OCI-LY7 (cell line): ENCODE results near the gene SELENOP. TPM values are rescaled to one million over a fixed set of nuclear protein-coding genes. Genes with fewer than 3 reads are reported as not detected.

Source experiments
- BruUV-seq: library from RNA; stranded (reverse); fragments of 400-500 nt; replicated peaks from 2 replicates; lab custom pipeline; 2021; lab: Mats Ljungman, UMichigan
- CTCF ChIA-PET: fragments of 300-600 bp; sonication (Branson Sonifier 250); formaldehyde crosslinking; loops from one replicate; lab custom pipeline; 2022; ENCODE audit warnings: antibody characterized with exemption; ENCODE audit not compliant: unreplicated experiment; lab: Charles Lee
- POLR2A ChIA-PET: fragments of 300-600 bp; sonication (Branson Sonifier 250); formaldehyde crosslinking; loops from one replicate; lab custom pipeline; 2022; ENCODE audit warnings: antibody characterized with exemption; lab: Charles Lee
- DNase-seq: peaks from one replicate; pipeline ENCODE4 v3.0.0-alpha.2; 2015; ENCODE audit warnings: low spot score
- H2AFZ ChIP-seq: fragments of 200-600 bp; sonication (generic), shearing (Covaris generic); 2 replicates; pipeline ENCODE4 v1.6.1; 2014; ENCODE audit warnings: mild to moderate bottlenecking, antibody characterized with exemption, low read length, moderate library complexity
- H3K27ac ChIP-seq: fragments of 200-600 bp; sonication (generic); 2 replicates; pipeline ENCODE4 v1.5.1; 2014; ENCODE audit warnings: mixed run types, low read depth, mild to moderate bottlenecking, moderate library complexity, low read length, inconsistent platforms; ENCODE audit not compliant: poor library complexity, severe bottlenecking
- H3K36me3 ChIP-seq: fragments of 200-600 bp; sonication (generic); 2 replicates; pipeline ENCODE4 v1.6.1; 2014; ENCODE audit warnings: mild to moderate bottlenecking, antibody characterized with exemption, low read length, moderate library complexity, mixed read lengths; ENCODE audit not compliant: insufficient read depth
- H3K4me1 ChIP-seq: fragments of 200-600 bp; sonication (generic); 2 replicates; pipeline ENCODE4 v1.5.1; 2014; ENCODE audit warnings: mild to moderate bottlenecking, low read length; ENCODE audit not compliant: insufficient read depth, poor library complexity, severe bottlenecking
- H3K4me2 ChIP-seq: fragments of 200-600 bp; sonication (generic); 2 replicates; pipeline ENCODE4 v1.6.1; 2014; ENCODE audit warnings: mild to moderate bottlenecking, low read length
- H3K4me3 ChIP-seq: fragments of 200-600 bp; sonication (generic); 2 replicates; pipeline ENCODE4 v1.5.1; 2014; ENCODE audit warnings: mild to moderate bottlenecking, low read depth, low read length; ENCODE audit not compliant: poor library complexity, severe bottlenecking
- H3K79me2 ChIP-seq: fragments of 200-600 bp; sonication (generic); 2 replicates; pipeline ENCODE4 v1.6.1; 2016; ENCODE audit warnings: low read depth, mild to moderate bottlenecking, low read length, moderate library complexity, mixed read lengths; ENCODE audit not compliant: insufficient read depth
- H3K9me2 ChIP-seq: fragments of 200-600 bp; sonication (generic); 2 replicates; pipeline ENCODE4 v1.6.1; 2016; ENCODE audit warnings: mild to moderate bottlenecking, low read length, mixed read lengths; ENCODE audit not compliant: insufficient read depth
- H3K9me3 ChIP-seq: fragments of 200-600 bp; sonication (generic); 2 replicates; pipeline ENCODE4 v1.6.1; 2014; ENCODE audit warnings: mild to moderate bottlenecking, mixed run types, low read length, mixed read lengths
- H4K20me1 ChIP-seq: fragments of 200-600 bp; sonication (generic); 2 replicates; pipeline ENCODE4 v1.6.1; 2014; ENCODE audit warnings: mild to moderate bottlenecking, antibody characterized with exemption, low read length, moderate library complexity, mixed read lengths; ENCODE audit not compliant: insufficient read depth
- EZH2phosphoT487 ChIP-seq: fragments of 200-600 bp; sonication (generic); IDR thresholded peaks from 2 replicates; pipeline ENCODE4 v1.6.1; 2018; ENCODE audit warnings: low read depth, borderline replicate concordance, mild to moderate bottlenecking, mixed run types, antibody characterized with exemption, low read length, moderate library complexity, mixed read lengths
- intact Hi-C: fragments of 100-400 bp; cut with micrococcal nuclease; formaldehyde crosslinking; loops from one replicate; pipeline ENCODE4 v1.10.0; 2022; ENCODE audit not compliant: unreplicated experiment
- total RNA-seq, 2 experiments: library from RNA; depleted of rRNA in 1 of 2; stranded (reverse); fragments of >200 nt in 1 of 2; shearing (Covaris generic) in 1 of 2; gene quantifications; 2 replicates each; pipeline ENCODE4 v1.2.3, GENCODE V29; 2014 to 2022
- TF ChIP-seq, protein P1 (sequence below): fragments of 200-600 bp; sonication (generic); conservative IDR thresholded peaks from 2 replicates; pipeline ENCODE4 v1.5.1; 2014; ENCODE audit warnings: mild to moderate bottlenecking, antibody characterized with exemption, low read length, moderate library complexity, mixed read lengths

The SELENOP gene
- total RNA-seq, 2 experiments from 2014 or later = not detected

DNA sequence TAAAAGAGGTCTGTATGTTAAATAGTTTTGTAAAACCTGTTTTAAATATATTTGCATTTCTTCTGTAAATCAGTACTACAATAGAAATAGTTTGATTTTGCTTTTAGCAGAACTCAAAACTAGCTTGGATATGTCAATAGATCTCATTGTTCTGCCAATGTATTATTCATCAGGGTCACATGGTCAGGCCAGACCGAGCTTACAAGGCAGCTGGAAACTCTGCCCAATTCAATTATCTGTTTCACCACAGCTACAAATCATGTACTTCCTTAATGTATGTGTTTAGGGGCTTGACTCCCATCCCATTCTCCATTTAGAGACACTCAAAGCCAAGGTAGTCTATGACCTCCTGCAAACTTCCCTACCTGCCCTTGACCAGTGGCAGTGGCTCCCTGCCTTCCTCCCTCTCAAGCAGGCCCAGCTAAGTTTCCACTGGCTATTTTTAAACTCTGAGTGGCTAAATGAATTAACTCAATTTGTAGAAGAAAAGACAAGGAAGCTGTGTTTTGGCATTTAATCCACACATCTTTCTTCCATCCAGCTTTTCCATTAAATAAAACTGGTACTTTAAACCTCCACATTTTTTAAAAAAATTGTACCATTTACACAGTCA, 46.4 kb upstream of the SELENOP start:
- no TSS peak for BruUV-seq
- H3K79me2 ChIP-seq = no peaks in the 10 kb centered on the region
- ChIA-PET CTCF (no interaction called here), POLR2A (interaction anchor here (0.6 kb wide), 1 partner anchor 41 kb away, joined by 3 read pairs; no protein-coding TSS in a partner anchor)
- H3K4me1 ChIP-seq = no peaks in the 10 kb centered on the region
- H3K36me3 ChIP-seq = no peaks in the 10 kb centered on the region
- no peak for TF ChIP-seq EZH2phosphoT487
- TF ChIP-seq, protein P1, sequence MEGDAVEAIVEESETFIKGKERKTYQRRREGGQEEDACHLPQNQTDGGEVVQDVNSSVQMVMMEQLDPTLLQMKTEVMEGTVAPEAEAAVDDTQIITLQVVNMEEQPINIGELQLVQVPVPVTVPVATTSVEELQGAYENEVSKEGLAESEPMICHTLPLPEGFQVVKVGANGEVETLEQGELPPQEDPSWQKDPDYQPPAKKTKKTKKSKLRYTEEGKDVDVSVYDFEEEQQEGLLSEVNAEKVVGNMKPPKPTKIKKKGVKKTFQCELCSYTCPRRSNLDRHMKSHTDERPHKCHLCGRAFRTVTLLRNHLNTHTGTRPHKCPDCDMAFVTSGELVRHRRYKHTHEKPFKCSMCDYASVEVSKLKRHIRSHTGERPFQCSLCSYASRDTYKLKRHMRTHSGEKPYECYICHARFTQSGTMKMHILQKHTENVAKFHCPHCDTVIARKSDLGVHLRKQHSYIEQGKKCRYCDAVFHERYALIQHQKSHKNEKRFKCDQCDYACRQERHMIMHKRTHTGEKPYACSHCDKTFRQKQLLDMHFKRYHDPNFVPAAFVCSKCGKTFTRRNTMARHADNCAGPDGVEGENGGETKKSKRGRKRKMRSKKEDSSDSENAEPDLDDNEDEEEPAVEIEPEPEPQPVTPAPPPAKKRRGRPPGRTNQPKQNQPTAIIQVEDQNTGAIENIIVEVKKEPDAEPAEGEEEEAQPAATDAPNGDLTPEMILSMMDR = no peak
- no peaks in the 10 kb centered on the region for H3K9me2 ChIP-seq
- intact Hi-C loops = no loop called here
- H3K27ac ChIP-seq = no peak overlapping the region
- no peak overlapping the region for H3K4me2 ChIP-seq
- no peaks in the 10 kb centered on the region for H3K9me3 ChIP-seq
- H3K4me3 ChIP-seq = no peak overlapping the region
- H2AFZ ChIP-seq = 0 out of 2 replicates have a peak overlapping the region, but pooled peaks have one; percentile 61
- DNase-seq = no peak
- H4K20me1 ChIP-seq = no peaks in the 10 kb centered on the region

DNA sequence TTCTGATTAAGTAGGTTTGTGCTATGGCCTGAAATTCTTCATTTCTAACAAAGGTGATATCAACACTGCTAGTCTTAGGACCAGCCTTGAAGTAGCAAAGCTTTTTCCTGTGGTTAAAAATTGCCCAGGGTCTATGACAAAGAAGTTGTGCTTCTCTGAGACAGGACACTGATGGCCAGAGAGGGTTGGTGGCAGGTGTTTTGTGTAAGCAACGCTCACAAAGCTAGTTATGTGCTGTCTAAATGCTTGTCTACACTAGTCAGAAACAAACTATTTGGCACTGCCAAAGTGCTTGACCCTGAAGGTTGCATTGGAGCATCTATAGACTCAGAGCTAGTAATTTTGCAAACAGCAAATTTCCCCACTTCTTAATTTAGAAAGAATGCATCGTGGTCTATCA, 44.1 kb upstream of the SELENOP start:
- no peaks in the 10 kb centered on the region for H4K20me1 ChIP-seq
- H3K79me2 ChIP-seq = no peaks in the 10 kb centered on the region
- no peak for TF ChIP-seq EZH2phosphoT487
- TF ChIP-seq, protein P1 = no peak
- H3K9me2 ChIP-seq = no peaks in the 10 kb centered on the region
- no peak for DNase-seq
- H3K4me2 ChIP-seq = no peak overlapping the region
- no TSS peak for BruUV-seq
- H3K9me3 ChIP-seq = no peaks in the 10 kb centered on the region
- ChIA-PET POLR2A (interaction anchor here (0.5 kb wide), 1 partner anchor 414 kb away, joined by 3 read pairs; no protein-coding TSS in a partner anchor), CTCF (no interaction called here)
- H2AFZ ChIP-seq = no peak overlapping the region
- H3K4me3 ChIP-seq = no peak overlapping the region
- H3K27ac ChIP-seq = no peak overlapping the region
- H3K36me3 ChIP-seq = no peaks in the 10 kb centered on the region
- no peaks in the 10 kb centered on the region for H3K4me1 ChIP-seq
- intact Hi-C loops = no loop called here

DNA sequence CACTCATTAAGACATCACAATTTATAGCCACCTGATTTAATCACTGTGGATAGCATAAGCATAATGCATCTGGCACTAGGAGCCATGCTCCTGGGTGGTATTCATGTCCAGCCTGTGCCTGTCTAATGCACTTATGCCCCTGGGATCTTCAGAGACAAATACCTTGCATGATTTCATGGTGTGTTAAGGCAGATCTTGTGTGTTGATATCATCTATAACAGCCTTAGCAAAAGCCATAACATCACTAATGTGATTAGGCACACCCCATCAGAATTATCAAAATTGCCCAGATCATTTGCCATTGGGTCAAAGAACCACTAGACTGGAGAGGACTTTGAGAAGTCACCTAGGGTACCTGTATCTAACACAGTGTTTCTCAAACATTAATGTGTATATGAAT, 43.7 kb upstream of the SELENOP start:
- Histone ChIP-seq H3K27ac (no peak overlapping the region), H3K36me3 (no peaks in the 10 kb centered on the region), H3K9me2 (no peaks in the 10 kb centered on the region), H3K9me3 (no peaks in the 10 kb centered on the region), H3K4me2 (no peak overlapping the region), H3K4me3 (no peak overlapping the region), H3K79me2 (no peaks in the 10 kb centered on the region), H2AFZ (no peak overlapping the region), H3K4me1 (no peaks in the 10 kb centered on the region), H4K20me1 (no peaks in the 10 kb centered on the region)
- no TSS peak for BruUV-seq
- TF ChIP-seq, protein P1 = no peak
- no peak for TF ChIP-seq EZH2phosphoT487
- ChIA-PET CTCF (no interaction called here), POLR2A (interaction anchor here (0.5 kb wide), 1 partner anchor 414 kb away, joined by 3 read pairs; no protein-coding TSS in a partner anchor)
- no peak for DNase-seq
- intact Hi-C loops = no loop called here
